ENCODE results near the gene PEX3. TPM values are rescaled to one million over a fixed set of nuclear protein-coding genes. Genes with fewer than 3 reads are reported as not detected.
A peak's percentile ranks its signal among the peaks of the same experiment; 100 is the strongest.
"Not testable (repeated sequence)": the region's sequence is repeated elsewhere in the genome, so short reads cannot be mapped to it uniquely, and the experiment has no call there.

The PEX3 gene
- total RNA-seq, 1 donor from 2014 or later, result 18.8 TPM

DNA sequence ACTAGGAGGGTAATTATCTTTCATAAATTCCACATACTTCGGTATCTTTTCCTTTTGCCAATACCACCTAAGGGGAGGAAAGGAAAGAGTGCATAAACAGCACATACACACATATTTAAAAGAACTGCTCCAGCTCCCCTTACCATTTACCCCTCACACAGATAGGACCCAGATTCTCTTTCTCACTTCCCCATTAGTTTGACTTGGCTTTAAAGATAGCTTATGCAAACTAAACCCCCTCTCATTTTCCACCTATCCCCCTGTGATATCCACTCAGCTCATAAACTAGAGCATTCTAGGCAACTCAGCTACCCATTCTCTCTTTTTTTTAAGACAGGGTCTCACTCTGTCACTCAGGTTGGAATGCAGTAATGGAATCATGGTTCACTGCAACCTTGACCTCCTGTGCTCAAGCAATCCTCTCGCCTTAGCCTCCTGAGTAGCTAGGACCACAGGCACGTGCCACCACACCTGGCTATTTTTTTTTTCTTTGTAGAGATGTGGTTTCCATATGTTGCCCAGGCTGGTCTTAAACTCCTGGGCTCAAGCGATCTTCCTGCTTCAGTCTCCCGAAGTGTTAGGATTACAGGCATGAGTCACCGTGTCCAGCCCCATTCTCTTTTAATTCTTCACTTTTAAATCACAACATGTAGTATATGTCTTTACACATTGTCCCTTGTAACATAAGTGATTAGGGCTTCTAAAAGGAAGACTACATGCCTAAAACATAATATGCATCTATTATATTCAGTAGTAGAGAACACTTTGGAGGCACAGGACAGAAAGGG, 56.9 kb downstream of the PEX3 start:
- DNase-seq (no peak), ATAC-seq (no peak)
- Histone ChIP-seq H3K4me1 (peaks cover 18% of the 10 kb centered on the region), H3K27ac (no peak overlapping the region), H3K9me3 (no peaks in the 10 kb centered on the region), H3K4me3 (no peak overlapping the region), H3K36me3 (peaks cover 41% of the 10 kb centered on the region), H3K27me3 (no peaks in the 10 kb centered on the region)
- intact Hi-C loops (cut with DNase I), result no loop called here
- TF ChIP-seq, protein P1, sequence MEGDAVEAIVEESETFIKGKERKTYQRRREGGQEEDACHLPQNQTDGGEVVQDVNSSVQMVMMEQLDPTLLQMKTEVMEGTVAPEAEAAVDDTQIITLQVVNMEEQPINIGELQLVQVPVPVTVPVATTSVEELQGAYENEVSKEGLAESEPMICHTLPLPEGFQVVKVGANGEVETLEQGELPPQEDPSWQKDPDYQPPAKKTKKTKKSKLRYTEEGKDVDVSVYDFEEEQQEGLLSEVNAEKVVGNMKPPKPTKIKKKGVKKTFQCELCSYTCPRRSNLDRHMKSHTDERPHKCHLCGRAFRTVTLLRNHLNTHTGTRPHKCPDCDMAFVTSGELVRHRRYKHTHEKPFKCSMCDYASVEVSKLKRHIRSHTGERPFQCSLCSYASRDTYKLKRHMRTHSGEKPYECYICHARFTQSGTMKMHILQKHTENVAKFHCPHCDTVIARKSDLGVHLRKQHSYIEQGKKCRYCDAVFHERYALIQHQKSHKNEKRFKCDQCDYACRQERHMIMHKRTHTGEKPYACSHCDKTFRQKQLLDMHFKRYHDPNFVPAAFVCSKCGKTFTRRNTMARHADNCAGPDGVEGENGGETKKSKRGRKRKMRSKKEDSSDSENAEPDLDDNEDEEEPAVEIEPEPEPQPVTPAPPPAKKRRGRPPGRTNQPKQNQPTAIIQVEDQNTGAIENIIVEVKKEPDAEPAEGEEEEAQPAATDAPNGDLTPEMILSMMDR (IDR thresholded peaks at IDR 0.05), result no peak

DNA sequence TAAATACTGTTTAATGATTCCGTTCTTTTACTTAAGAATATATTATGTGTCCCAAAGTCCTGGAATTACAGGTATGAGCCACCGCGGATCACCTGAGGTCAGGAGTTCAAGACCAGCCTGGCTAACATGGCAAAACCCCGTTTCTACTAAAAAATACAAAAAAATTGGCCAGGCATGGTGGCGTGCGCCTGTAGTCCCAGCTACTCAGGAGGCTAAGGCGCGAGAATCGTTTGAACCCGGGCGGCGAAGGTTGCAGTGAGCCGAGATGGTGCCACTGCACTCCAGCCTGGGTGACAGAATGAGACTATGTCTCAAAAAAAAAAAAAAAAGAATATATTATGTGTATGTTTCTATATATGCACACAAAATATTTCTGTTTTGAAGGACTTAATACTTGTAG, 59.7 kb downstream of the PEX3 start:
- ATAC-seq; intact Hi-C loops (cut with DNase I); H3K27ac ChIP-seq; H3K27me3 ChIP-seq; H3K9me3 ChIP-seq: not testable (repeated sequence)
- DNase-seq, result peak; percentile 56
- H3K4me3 ChIP-seq, result peak overlapping the region; percentile 70
- peaks cover 24% of the 10 kb centered on the region for H3K4me1 ChIP-seq
- peaks cover 18% of the 10 kb centered on the region for H3K36me3 ChIP-seq

DNA sequence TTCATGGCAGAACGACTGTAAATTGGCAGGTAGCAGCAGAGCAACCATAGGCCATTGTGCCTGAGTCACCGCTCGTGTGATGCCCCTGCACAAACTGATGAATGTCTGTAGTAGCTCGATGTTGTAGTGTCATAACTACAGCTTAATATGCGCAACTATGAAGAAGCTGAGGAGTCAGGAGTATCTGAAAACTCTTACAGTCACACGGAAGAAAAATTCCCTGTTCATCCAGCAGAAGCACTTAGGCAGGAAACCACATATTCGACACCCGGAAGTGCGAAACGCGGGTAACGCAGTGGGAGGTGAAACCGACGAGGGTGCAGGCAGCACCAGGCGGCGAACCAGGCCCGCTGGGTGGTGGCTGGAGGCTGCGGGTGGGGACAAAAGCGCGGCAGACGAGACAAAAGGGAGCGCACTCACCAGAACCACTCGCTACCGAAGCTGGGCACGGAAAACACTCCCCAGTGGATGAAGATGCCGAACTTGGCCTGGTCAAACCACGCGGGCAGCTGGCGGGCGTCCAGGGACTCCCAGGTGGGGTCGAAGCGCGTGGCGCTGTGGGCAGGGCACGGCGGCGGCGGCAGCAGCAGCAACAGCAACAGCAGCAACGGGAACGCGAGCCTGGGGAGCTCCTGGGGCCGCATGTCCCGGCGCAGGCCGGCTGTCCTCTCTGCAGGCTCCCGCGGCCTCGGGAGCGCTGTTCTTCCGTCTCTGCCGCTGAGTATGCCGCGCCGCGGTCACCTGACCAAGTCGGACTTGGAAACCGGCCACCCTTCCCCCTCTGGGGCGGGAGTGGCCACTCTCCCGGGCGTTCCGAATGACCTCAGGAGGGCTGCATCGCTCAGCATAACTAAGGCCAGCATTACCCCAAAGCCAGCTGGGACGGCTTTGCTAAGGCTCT, 60.6 kb downstream of the PEX3 start, which contains the start of gene FUCA2:
TSS of gene FUCA2 (minus strand) at position 730 of the 901 bp plus-strand sequence. CDS start at position 644, 86 bp downstream.
- peaks cover 27% of the 10 kb centered on the region for H3K4me1 ChIP-seq
- no peaks in the 10 kb centered on the region for H3K27me3 ChIP-seq
- DNase-seq (peak; percentile 95), ATAC-seq (peak; percentile 95)
- intact Hi-C loops (cut with DNase I), result no loop called here
- peak within 1 kb of the TSS; percentile 70 for H3K4me3 ChIP-seq
- peak within 1 kb of the TSS; percentile 89 for H3K27ac ChIP-seq
- TF ChIP-seq, protein P1 (IDR thresholded peaks at IDR 0.05), result no peak
- peaks cover 9% of the 10 kb centered on the region for H3K36me3 ChIP-seq
- no peaks in the 10 kb centered on the region for H3K9me3 ChIP-seq

DNA sequence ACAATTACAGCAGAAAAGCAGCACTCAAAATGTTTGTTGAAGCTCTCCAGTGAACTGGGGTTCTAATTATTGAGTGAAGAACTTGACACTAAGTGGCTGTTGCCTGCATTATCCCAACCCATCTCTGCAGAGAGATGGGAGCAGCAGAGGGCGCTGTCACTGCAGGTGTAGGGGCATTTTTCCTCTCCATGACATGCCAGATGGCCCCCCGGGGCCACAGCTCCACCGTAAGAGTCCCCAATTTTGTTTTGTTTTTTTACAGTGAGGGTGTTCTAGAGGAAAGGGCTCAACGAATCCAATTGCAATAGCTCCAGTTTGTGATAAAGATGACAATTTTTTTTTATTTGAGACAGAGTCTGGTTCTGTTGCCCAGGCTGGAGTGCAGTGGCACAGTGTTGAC, 62.8 kb downstream of the PEX3 start:
- Histone ChIP-seq H3K36me3 (no peaks in the 10 kb centered on the region), H3K27ac (no peak overlapping the region), H3K9me3 (no peaks in the 10 kb centered on the region), H3K27me3 (no peaks in the 10 kb centered on the region), H3K4me3 (no peak overlapping the region), H3K4me1 (peaks cover 22% of the 10 kb centered on the region)
- intact Hi-C loops (cut with DNase I), result no loop called here
- TF ChIP-seq, protein P1 (IDR thresholded peaks at IDR 0.05), result peak; percentile 50
- peak; percentile 33 for ATAC-seq
- DNase-seq, result peak; percentile 68

DNA sequence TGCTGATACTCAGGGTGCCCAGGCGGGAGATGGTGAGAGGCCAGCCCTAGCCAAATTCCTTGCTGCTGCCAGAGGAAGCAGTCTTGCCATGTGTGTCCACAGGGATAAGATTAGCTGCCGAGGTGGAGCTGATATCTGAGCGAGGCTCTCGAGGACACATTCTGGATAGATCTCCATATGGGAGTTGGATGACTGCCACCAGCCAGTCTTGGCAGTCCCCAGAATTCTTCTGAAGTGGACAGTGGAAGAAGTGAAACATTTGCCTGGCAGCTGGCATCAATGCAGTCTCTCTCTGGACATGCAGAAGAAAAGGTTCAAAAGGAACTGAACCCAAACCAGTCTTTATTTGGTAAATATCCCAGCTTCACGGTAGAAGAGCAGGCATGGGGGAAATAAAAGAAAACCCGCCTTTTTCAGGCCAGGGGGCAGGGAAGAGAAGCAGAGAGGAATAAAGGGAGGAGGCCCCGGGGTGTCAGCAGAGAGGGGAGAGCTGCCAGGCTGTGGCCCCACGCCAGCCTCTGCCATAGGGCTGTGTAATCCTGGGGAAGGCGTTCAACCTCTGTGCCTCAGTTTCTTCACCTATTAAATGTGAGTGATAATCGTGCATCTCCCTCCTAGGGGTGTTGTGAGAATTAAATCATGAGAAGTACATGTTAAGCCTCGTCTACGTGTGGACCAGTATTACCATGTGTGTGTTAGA, 64.6 kb downstream of the PEX3 start:
- no peak overlapping the region for H3K27ac ChIP-seq
- no peaks in the 10 kb centered on the region for H3K27me3 ChIP-seq
- ATAC-seq (no peak), DNase-seq (no peak)
- H3K4me1 ChIP-seq, result peaks cover 16% of the 10 kb centered on the region
- no peak overlapping the region for H3K4me3 ChIP-seq
- TF ChIP-seq, protein P1 (IDR thresholded peaks at IDR 0.05), result no peak
- H3K9me3 ChIP-seq, result no peaks in the 10 kb centered on the region
- intact Hi-C loops (cut with DNase I), result no loop called here
- no peaks in the 10 kb centered on the region for H3K36me3 ChIP-seq
